NCI-H446 (cell line): ENCODE results near the gene FAM3A.
A peak's percentile ranks its signal among the peaks of the same experiment; 100 is the strongest.

Experiments used
- DNase-seq, 2 experiments: peaks; one replicate each; lab custom pipeline; 2025; lab: John Stamatoyannopoulos, UW

The FAM3A gene

DNA sequence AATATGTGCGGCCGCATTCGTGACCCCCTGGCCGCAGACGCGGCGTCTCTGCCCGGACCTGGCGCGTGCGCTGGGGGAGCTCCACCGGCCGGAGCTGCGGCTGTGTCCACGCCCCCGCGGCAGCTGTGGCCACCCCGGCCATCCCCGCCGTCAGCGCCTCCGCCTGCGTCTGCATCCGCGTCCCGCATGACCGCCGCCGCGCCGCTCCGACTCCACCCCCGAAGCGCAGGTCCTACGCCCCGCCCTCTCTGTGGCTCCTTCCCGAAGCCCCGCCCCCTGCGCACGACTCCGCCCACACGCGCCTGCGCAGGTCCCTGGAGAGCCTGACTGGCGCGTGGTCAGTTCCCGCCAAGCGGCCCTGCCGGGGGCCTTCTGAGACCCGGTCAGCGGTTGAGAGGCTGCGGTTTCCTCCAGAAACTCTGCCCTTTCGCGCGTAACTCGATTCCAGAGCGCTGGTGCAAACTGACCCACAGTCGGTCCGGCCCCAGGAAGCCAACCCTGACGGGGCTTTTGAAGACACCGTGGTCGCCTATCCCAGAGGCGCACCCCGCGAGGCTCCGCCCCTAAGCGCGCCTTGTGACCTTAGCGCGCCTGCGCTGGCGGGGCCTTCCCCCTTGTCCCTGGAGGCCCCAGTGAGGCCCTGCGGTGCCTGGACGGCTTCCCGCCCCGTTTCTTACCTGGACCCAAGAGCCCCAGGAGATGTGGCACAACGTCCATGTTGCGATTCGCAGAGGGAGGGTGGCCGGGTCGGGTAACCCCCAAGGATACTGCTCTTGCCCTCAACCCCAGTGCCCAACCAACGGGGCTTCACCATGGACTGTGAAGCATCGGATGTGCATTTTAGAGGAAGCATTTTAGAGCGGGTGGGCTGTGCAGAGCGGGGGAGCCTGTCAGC is 37.1 kb downstream of the FAM3A start, which contains the start of gene LAGE3:
TSS of gene LAGE3 (minus strand) at position 554 of the 895 bp plus-strand sequence. CDS start at position 188, 366 bp downstream.
- DNase-seq, result peak; percentile 26 to 90

DNA sequence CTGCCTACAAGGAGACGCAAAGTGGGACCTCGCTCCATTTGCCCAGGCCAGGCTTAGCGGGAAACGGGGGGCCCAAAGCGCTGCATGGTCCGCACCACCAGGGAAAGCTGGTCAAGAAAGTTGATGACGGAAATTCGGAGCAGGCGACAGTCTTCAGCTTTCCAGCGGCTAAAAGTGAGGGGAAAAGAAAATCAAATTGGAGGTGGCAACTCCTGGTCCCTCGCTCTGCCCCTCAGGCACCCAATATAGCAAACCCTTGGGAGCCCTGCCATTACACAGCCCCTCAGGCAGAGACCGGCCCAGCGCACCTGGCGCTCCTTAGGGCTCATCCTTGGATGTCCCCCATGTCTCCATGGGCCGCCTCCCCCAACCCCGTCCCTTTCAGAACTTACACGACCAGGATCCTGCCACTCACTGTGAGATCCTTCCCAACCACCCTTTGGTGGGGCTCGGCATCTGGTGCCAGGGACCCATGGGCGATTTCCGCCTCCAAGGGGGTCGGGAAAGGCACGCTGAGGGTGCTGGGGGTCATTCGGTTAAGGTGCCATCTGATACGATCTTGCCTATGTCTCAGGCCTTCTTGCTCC is 38.0 kb downstream of the FAM3A start:
- no peak for DNase-seq

DNA sequence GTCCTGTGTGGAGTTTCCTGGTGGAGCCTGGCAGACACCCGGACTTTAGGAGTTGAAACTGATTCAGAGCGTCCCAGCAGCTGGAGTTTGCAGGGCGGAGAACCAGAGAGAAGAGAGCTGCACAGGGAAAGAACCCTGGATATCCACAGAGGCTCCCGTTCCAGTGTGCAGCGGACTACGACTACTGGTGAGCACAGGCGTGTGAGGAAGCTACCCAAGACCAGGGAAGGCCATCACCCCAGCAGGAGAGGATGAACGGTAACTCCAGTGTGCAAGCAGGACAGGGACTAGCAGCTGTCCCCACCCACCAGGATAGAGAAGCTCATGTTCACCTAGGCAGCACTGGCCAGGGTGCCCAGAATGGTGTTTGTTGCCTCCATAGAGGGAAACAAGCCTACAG is 39.2 kb downstream of the FAM3A start:
- DNase-seq, result no peak

DNA sequence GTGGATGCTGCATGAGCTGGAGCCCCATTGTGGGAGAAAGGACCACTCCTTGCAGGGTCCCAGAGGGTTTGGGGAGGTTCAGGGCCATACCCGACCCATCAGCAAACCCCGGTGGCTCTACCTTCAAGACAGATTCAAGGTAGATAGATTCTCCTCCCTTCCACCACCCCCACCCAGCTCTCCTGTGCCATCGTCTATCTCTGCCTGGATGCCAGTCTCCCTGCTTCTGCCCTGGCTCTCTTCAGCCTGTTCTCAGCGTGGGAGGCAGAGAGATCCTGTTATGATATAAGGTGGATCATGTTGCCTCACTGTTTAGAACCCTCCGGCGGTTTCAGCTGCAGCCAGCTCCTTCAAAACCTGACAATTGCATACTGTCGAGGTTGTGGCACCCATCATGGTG is 42.3 kb downstream of the FAM3A start:
- DNase-seq, result no peak

DNA sequence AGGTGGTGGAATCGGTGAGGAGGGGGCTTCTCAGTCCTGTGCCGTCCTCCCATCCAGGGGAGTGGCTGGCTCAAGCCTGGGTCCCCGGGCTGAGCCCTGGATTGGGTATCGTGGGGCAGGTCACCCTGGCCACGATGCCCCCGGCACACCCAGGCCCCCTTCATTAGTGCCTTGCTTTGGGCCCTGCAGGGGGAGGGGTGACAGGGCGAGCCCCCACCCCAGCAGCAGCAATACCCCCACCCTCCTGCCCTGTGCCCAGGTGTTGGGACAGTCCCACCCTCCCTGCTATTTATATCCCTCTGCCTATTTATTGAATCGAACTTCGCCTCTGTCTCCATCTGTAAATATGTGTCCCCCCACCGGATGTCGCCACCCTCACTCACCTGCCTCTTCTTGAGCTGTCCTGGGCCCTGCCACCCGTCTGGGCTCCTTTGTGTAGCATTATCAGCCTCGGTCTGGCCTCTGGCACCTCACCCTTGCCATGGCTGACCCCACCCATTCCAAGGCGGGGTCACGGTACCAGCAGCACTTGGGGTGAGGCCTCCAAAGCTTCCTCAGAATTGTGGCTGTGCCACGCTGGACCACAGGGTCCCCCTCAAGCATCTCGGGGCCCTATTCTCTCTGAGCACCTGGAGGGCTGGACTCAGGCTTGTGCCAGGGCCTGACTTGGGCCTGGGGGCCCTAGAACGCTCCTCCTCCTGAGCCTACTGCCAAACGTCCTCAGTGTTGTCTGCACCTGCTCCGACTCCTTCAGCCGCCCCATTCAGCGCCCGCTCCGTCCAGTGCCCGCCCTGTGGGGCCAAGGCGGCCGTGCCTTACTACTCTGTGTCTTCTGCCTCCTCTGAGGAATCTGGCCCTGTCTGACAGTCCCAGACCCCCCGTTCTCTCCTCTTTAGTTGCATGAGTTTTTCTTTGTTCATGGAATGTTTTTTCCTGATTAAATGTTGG is 43.1 kb downstream of the FAM3A start:
- no peak for DNase-seq

DNA sequence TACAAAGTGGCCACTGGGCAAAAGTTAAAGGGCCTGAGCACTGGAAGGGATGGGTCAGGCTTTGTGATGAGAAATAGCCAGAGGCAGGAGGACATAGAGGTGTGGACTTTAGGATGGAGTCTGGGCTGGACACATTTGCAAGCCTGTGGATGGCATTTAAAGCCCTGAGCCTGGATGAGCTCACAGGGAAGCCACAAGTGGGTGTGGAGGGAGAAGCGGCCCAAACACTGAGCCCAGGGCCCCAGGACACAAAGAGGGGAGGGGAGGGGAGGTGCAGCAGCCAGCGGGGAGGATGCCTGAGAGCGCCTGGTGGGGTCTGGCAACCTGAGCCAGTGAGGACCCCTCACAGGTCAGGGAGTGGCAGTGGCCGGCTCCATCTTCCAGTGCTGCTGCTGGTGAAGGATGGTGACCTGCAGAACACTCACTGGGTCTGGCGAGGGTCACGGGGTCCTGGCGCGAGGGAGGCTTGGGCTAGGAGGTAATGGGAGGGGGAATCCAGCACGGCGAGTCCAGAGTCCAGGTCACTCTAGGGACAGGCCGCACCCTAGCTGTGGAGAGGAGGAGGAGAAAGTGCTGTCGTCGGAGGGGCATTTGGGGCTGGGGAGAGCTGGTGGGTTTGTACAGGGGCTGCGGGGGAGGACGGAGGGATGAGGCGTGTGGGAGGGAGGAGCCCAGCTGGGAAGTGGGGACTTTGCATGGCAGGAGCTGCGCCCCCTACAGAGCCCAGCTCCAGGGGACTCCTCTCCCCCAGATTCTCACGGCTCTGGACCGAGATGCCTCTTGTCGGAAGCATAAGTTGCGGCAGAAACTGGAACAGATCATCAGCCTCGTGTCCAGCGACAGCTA is 44.0 kb downstream of the FAM3A start:
- no peak for DNase-seq

DNA sequence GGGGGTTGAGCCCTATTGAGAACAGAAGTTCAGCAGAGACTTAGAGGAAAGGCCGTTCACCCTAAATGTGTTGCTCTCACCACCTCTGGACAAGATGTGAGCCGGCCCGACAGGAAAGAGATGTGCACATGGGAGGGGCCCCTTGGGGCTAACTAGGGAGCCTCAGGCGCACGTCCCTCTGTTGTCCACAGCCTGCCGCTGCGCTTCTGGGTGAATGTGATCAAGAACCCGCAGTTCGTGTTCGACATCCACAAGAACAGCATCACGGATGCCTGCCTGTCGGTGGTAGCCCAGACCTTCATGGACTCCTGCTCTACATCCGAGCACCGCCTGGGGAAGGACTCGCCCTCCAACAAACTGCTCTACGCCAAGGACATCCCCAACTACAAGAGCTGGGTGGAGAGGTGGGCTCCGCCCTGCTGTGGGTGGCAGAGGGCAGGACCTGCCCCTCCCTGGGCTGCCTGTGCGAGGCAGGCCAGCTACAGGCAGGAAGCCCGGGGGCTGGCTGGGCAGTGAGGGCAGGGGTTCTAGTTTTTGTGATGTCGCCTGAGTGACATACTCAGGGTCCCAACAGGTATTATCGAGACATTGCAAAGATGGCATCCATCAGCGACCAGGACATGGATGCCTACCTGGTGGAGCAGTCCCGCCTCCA is 45.0 kb downstream of the FAM3A start:
- no peak for DNase-seq

DNA sequence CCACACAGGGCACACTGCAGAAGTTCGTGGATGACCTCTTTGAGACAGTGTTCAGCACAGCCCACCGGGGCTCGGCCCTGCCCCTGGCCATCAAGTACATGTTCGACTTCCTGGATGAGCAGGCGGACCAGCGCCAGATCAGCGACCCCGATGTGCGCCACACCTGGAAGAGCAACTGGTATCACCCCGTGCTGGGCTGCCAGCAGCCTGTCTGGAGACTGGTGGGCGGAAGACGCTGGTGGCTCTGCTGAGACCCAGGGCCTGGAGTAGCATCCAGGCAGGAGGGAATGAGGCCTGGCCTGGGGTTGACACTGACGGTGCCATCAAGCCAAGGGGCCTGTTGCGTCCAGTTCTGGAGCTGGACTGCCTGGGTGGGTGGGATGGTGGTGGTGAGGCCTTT is 45.6 kb downstream of the FAM3A start:
- no peak for DNase-seq

DNA sequence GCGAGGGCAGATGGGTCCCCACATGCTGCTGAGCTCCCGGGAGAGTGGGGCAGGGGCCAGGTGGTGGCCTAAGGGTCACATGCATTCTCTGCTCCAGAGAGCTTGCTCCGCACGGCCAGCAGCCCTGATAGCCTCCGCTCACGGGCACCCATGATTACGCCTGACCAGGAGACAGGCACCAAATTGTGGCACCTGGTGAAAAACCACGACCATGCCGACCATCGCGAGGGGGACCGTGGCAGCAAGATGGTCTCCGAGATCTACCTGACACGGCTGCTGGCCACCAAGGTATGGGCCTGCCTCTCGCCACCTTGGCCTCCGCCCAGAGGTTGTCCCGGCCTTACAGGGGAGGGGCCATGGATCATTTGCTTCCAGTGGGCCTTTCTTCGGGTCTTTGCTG is 46.2 kb downstream of the FAM3A start:
- no peak for DNase-seq

DNA sequence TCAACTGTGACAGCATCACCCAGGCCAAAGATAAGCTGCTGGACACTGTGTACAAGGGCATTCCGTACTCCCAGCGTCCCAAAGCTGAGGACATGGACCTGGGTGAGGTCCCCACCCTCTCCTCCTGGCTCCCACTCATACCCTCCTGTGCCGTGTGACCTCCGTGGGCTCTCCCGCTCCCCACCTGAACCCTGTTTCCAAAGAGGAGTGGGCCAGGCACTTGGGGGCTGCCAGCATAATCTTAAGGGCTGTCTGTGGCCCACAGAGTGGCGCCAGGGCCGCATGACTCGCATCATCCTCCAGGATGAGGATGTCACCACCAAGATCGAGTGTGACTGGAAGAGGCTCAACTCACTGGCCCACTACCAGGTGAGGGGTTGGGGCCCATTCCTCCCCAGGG is 46.9 kb downstream of the FAM3A start:
- no peak for DNase-seq

DNA sequence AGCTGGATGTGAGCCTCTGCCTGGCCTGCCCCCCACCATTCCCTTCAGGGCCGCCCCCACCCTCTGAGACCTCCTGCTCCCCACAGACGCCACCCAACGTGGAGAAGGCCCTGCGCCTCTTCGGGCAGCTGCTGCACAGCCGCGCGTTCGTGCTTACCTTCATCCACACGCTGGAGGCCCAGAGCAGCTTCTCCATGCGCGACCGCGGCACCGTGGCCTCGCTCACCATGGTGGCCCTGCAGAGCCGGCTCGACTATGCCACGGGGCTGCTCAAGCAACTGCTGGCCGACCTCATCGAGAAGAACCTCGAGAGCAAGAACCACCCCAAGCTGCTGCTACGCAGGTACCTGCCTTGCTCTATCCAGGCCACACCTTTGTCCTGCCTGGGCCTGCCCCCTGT is 47.8 kb downstream of the FAM3A start:
- no peak for DNase-seq

DNA sequence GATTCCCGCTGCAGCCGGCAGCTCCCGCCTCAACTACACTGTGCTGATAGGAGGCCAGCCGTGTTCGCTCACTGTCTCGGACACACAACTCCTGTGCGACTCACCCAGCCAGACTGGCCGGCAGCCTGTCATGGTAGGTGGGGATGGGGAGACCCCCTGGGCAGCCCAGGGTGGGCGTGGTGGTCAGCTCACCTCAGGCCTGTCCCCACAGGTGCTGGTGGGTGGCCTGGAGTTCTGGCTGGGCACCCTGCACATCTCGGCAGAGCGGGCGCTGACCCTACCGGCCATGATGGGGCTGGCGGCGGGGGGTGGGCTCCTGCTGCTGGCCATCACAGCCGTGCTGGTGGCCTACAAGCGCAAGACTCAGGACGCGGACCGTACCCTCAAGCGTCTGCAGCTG is 48.5 kb downstream of the FAM3A start:
- DNase-seq, result no peak

DNA sequence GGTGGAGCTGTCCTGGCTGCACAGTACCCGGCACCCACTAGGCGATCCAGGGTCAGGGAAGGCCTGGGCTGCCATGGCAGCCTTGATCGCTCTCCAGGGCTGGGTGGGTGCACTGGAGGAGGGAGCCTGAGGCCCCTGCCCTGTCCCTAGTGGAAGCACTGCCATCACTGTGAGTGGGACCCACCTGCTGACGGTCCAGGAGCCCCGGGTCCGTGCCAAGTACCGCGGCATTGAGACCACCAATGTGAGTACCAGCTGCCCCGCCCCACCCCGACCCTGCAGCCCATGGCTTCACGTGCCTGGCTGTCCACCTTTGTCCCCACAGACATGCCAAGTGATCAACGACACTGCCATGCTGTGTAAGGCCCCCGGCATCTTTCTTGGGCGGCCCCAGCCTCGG is 49.1 kb downstream of the FAM3A start:
- DNase-seq, result no peak

DNA sequence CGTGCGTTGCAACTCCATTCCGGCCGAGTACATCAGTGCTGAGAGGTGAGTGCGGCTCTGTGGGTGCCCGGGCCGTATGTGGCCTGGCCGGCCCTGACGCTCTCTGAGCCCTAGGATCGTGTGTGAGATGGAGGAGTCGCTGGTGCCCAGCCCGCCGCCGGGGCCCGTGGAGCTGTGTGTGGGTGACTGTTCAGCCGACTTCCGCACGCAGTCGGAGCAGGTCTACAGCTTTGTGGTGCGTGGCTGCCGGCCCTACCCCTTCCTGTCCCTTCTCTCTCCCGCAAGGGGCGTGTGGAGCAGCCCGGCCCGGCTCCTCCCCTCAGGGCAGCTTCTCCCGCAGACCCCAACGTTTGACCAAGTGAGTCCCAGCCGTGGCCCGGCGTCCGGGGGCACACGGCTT is 50.0 kb downstream of the FAM3A start:
- no peak for DNase-seq

DNA sequence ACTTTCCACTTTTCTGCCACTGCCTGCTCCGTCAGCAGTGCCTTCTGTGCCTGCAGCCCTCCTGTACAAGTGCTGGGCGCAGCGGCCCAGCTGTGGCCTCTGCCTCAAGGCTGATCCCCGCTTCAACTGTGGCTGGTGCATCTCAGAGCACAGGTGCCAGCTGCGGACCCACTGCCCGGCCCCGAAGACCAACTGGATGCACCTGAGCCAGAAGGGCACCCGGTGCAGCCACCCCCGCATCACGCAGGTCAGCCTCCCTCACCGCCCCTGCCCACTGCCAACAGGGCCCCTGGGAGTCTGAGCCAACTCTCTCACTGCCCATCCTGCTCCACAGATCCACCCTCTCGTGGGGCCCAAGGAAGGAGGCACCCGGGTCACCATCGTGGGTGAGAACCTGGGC is 50.4 kb downstream of the FAM3A start:
- DNase-seq, result no peak

DNA sequence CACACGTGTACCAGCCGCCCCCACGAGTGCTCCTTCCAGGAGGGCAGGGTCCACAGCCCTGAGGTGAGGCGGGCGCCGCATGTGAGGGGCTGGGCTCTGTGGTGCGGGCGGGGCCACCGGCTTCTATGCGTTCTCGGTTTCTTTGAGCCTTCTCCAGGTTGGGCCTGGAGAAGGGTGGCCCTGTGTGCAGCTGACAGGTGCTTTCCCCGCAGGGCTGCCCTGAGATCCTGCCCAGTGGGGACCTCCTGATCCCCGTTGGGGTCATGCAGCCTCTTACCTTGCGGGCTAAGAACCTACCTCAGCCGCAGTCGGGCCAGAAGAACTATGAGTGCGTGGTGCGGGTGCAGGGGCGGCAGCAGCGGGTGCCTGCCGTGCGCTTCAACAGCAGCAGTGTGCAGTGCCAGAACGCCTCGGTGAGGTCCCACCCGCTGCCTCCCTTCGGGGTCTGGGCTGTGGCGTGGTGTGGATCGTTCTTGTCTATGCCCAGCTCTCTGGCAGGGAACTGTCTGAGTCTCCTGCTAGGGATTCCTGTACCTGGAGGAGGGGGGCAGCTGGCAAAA is 51.1 kb downstream of the FAM3A start:
- DNase-seq, result no peak

DNA sequence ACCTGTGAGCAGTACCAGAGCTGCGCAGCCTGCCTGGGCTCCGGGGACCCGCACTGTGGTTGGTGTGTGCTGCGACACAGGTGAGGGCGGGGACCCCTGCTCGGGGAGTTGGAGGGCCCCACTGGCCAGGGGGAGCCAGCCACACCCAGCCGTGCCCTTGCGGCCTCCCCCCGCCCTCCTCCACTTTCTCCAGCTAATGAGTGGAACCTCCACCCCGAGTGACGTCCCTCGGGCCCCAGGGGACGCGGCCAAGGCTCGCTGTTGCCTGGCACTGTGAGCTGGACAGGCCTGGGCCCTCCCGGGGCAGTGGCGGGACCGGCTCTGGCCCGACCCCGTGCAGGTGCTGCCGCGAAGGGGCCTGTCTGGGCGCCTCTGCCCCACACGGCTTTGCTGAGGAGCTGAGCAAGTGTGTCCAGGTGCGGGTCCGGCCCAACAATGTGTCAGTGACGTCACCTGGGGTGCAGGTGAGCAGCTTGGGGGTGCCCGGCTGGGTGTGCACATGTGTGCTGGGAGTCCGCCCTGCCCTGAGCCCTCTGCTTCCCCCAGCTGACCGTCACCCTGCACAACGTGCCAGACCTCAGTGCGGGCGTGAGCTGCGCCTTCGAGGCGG is 52.3 kb downstream of the FAM3A start:
- no peak for DNase-seq

DNA sequence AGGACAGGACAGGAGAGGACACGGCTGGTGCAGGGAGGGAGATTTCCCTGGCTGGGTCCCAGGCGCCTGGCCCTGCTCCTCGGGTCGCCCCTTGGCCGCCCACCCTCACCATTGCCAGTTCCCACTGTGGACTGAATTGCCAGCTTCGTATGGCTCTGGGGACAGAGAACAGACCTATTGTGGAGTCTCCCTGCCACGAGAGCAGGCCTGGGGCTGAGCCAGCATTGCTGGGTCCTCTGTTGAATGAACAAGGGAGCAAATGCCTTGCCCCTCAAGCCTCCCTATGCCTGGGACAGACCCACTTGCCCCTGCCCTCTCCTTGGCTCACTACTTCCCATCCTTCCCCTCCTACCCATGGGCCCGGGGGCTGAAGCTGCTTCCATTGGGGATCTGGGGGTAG is 53.6 kb downstream of the FAM3A start:
- no peak for DNase-seq

DNA sequence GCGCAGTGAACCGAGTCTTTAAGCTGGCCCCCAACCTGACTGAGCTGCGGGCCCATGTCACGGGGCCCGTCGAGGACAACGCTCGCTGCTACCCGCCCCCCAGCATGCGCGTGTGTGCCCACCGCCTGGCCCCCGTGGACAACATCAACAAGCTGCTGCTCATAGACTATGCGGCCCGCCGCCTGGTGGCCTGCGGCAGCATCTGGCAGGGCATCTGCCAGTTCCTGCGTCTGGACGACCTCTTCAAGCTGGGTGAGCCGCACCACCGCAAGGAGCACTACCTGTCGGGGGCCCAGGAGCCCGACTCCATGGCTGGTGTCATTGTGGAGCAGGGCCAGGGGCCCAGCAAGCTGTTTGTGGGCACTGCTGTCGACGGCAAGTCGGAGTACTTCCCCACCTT is 55.7 kb downstream of the FAM3A start:
- DNase-seq, result no peak

DNA sequence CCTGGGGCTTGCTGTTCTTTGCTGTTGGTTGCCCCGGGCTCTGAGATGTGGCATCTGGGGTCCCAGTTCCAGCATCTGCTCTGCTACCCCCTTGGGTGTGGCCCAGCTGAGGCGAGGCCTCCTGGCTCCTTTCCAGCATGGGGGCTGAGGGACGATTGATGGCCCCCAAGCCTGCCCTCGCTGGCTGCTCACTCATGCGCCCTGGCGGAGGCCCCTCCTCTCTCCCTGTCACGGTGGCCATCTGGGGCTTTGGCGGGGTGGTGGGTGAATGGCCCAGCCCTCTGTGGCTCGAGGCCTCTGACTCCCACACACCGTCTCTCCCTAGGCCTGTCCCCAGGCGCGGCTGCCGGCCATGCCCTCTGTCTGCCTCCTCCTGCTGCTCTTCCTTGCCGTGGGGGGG is 56.2 kb downstream of the FAM3A start:
- no peak for DNase-seq
